ENCODE measurements around the gene BRD1. TPM values are rescaled to one million over a fixed set of nuclear protein-coding genes. Genes with fewer than 3 reads are reported as not detected.

BRD1 gene
- total RNA-seq, 1 donor from 2014 or later = 32.4 TPM

DNA sequence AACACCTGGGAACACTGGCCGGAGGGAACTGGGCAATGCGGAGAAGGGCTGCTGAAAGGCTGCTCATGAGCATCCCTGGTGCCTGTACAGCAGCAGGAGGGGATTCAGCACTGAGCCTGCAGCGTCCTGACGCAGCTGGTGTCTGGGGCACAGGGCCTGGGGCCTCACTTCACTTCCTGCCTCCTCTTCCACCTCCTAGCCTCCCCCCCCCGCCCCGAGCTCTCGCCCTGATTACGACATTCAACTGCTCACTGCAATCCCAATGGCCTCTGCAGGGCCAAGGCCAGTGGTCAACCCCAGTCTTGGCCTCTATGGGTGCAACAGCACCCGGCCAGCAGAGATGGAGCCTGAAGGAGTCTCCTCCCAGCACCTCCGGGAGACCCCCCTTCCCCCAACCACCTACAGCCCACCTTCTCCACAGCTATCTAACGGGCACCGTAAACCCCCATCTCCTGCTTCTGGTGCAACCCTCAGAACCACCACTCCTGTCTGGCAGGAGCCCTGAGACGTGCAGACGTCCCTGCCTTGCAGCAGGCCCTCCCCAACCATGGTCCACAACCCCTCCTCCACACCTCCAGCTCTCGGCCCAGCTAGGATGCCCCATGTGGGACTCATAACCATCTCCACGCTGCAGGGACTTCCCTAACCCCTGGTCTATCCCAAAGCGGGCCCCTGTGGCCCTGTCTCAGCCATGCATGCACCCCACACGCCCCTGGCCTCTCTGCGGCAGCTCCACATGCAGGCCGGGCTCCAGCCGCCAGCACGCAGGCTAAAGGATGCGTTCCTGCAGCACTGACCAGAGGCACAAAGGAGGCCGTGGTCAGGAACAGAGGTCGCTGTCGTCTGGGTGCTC is 38.2 kb downstream of the BRD1 start:
- no peak for TF ChIP-seq EZH2 (IDR thresholded peaks at IDR 0.05; ENCODE audit: insufficient read depth, low read length)
- TF ChIP-seq CTCF (IDR thresholded peaks at IDR 0.05; ENCODE audit: insufficient read depth, low read depth, low read length) = no peak
- Mint-ChIP-seq H3K4me1 (ENCODE audit: low read depth, unreplicated experiment) (peaks cover 11% of the 10 kb centered on the region), H3K4me3 (ENCODE audit: unreplicated experiment) (no peak overlapping the region), H3K27ac (ENCODE audit: unreplicated experiment) (no peak overlapping the region), H3K27me3 (ENCODE audit: low read depth, unreplicated experiment) (no peaks in the 10 kb centered on the region), H3K9me3 (ENCODE audit: unreplicated experiment) (no peaks in the 10 kb centered on the region), H3K36me3 (ENCODE audit: low read depth, unreplicated experiment) (peaks cover 11% of the 10 kb centered on the region)
- H3K4me2 ChIP-seq (ENCODE audit: low read length) = no peak overlapping the region
- no peak overlapping the region for H3K4me3 ChIP-seq (ENCODE audit: insufficient read depth, low read depth, low read length)
- H2AFZ ChIP-seq (ENCODE audit: low read depth, low read length) = no peak overlapping the region
- no peaks in the 10 kb centered on the region for H3K9me3 ChIP-seq (ENCODE audit: insufficient read depth, low read depth, low read length)
- no peak overlapping the region for H3K9ac ChIP-seq (ENCODE audit: low read length)
- peaks cover 98% of the 10 kb centered on the region for H4K20me1 ChIP-seq (ENCODE audit: insufficient read depth, low read length)
- H3K27me3 ChIP-seq (ENCODE audit: insufficient read depth, low read length) = no peaks in the 10 kb centered on the region
- no peak overlapping the region for H3K27ac ChIP-seq (ENCODE audit: low read depth, low read length)
- H3K36me3 ChIP-seq (ENCODE audit: insufficient read depth, low read length) = peaks cover 31% of the 10 kb centered on the region
- no peaks in the 10 kb centered on the region for H3K4me1 ChIP-seq (ENCODE audit: insufficient read depth, low read length)
- DNase-seq (ENCODE audit: low read depth) (no peak), FAIRE-seq (no peak)
- peaks cover 99% of the 10 kb centered on the region for H3K79me2 ChIP-seq (ENCODE audit: insufficient read depth, low read length)

DNA sequence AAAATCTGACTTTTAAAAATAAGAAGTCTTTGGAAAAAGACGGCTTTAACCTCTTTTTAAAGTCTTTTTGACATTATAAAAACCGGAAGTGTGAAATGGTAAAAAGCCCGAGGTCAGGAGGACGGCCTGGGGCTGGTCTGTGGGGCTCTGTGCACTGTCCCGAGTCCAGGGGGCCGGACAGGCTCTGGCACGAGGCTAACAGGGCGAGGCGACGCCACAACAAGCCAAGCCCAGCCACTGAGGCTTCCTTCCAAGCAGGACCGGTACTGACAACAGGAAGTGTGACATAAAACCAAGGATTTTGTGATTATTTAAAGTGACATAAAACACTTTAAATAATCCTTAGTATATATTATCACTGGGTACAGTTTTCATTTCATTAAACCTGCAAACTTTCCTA is 39.2 kb downstream of the BRD1 start:
- H3K27me3 Mint-ChIP-seq (ENCODE audit: low read depth, unreplicated experiment) = no peaks in the 10 kb centered on the region
- no peak overlapping the region for H3K4me3 Mint-ChIP-seq (ENCODE audit: unreplicated experiment)
- Histone ChIP-seq H3K4me1 (ENCODE audit: insufficient read depth, low read length) (no peaks in the 10 kb centered on the region), H3K9ac (ENCODE audit: low read length) (no peak overlapping the region), H3K9me3 (ENCODE audit: insufficient read depth, low read depth, low read length) (no peaks in the 10 kb centered on the region), H3K27ac (ENCODE audit: low read depth, low read length) (no peak overlapping the region), H3K4me3 (ENCODE audit: insufficient read depth, low read depth, low read length) (no peak overlapping the region), H2AFZ (ENCODE audit: low read depth, low read length) (no peak overlapping the region), H3K36me3 (ENCODE audit: insufficient read depth, low read length) (peaks cover 26% of the 10 kb centered on the region), H4K20me1 (ENCODE audit: insufficient read depth, low read length) (peaks cover 98% of the 10 kb centered on the region), H3K4me2 (ENCODE audit: low read length) (no peak overlapping the region), H3K27me3 (ENCODE audit: insufficient read depth, low read length) (no peaks in the 10 kb centered on the region), H3K79me2 (ENCODE audit: insufficient read depth, low read length) (peaks cover 99% of the 10 kb centered on the region)
- H3K4me1 Mint-ChIP-seq (ENCODE audit: low read depth, unreplicated experiment) = peaks cover 11% of the 10 kb centered on the region
- FAIRE-seq (no peak), DNase-seq (ENCODE audit: low read depth) (no peak)
- peaks cover 10% of the 10 kb centered on the region for H3K36me3 Mint-ChIP-seq (ENCODE audit: low read depth, unreplicated experiment)
- no peak overlapping the region for H3K27ac Mint-ChIP-seq (ENCODE audit: unreplicated experiment)
- H3K9me3 Mint-ChIP-seq (ENCODE audit: unreplicated experiment) = no peaks in the 10 kb centered on the region
- TF ChIP-seq CTCF (IDR thresholded peaks at IDR 0.05; ENCODE audit: insufficient read depth, low read depth, low read length) (no peak), EZH2 (IDR thresholded peaks at IDR 0.05; ENCODE audit: insufficient read depth, low read length) (no peak)

- peaks cover 11% of the 10 kb centered on the region for H3K36me3 Mint-ChIP-seq (ENCODE audit: low read depth, unreplicated experiment)
- DNase-seq (ENCODE audit: low read depth) (no peak), FAIRE-seq (no peak)
- H3K27ac Mint-ChIP-seq (ENCODE audit: unreplicated experiment) = no peak overlapping the region
- H3K36me3 ChIP-seq (ENCODE audit: insufficient read depth, low read length) = peaks cover 20% of the 10 kb centered on the region
- H2AFZ ChIP-seq (ENCODE audit: low read depth, low read length) = no peak overlapping the region
- H3K4me3 Mint-ChIP-seq (ENCODE audit: unreplicated experiment) = no peak overlapping the region
- H3K4me2 ChIP-seq (ENCODE audit: low read length) = no peak overlapping the region
- no peak overlapping the region for H3K27ac ChIP-seq (ENCODE audit: low read depth, low read length)
- no peaks in the 10 kb centered on the region for H3K9me3 Mint-ChIP-seq (ENCODE audit: unreplicated experiment)
- no peaks in the 10 kb centered on the region for H3K27me3 Mint-ChIP-seq (ENCODE audit: low read depth, unreplicated experiment)
- peaks cover 98% of the 10 kb centered on the region for H4K20me1 ChIP-seq (ENCODE audit: insufficient read depth, low read length)
- no peak overlapping the region for H3K4me3 ChIP-seq (ENCODE audit: insufficient read depth, low read depth, low read length)
- H3K4me1 ChIP-seq (ENCODE audit: insufficient read depth, low read length) = no peaks in the 10 kb centered on the region
- H3K9me3 ChIP-seq (ENCODE audit: insufficient read depth, low read depth, low read length) = no peaks in the 10 kb centered on the region
- H3K4me1 Mint-ChIP-seq (ENCODE audit: low read depth, unreplicated experiment) = peaks cover 11% of the 10 kb centered on the region
- H3K27me3 ChIP-seq (ENCODE audit: insufficient read depth, low read length) = no peaks in the 10 kb centered on the region
- TF ChIP-seq EZH2 (IDR thresholded peaks at IDR 0.05; ENCODE audit: insufficient read depth, low read length) (no peak), CTCF (IDR thresholded peaks at IDR 0.05; ENCODE audit: insufficient read depth, low read depth, low read length) (no peak)
- no peak overlapping the region for H3K9ac ChIP-seq (ENCODE audit: low read length)
- H3K79me2 ChIP-seq (ENCODE audit: insufficient read depth, low read length) = peaks cover 99% of the 10 kb centered on the region
Measured at GRCh38 chr22:49787861-49788260, 39.8 kb downstream of the BRD1 start.

All from astrocyte (in vitro differentiated cells and primary cell).